K562 (cell line): Measurements from ENCODE around the gene KRTAP1-4. TPM values are rescaled to one million over a fixed set of nuclear protein-coding genes. Genes with fewer than 3 reads are reported as not detected.
"Not testable (repeated sequence)": the region's sequence is repeated elsewhere in the genome, so short reads cannot be mapped to it uniquely, and the experiment has no call there.

Source experiments
- ATAC-seq: fragments of 200-7000 bp; cut with Tn5 transposase; 3 replicates; pipeline ENCODE4 v1.9.1; 2020; ENCODE audit warnings: moderate library complexity
- BruUV-seq: library from RNA; stranded (reverse); fragments of 400-500 nt; replicated peaks from 2 replicates; lab custom pipeline; 2021; lab: Mats Ljungman, UMichigan
- CTCF ChIA-PET: fragments of 300-600 bp; formaldehyde crosslinking; extraction: SDS; loops from one replicate; lab custom pipeline; 2021; ENCODE audit warnings: low intra/inter-chr PET ratio; lab: Yijun Ruan, JAX
- POLR2A ChIA-PET: fragments of 300-600, 350-650 bp; sonication (Branson Sonifier 250); formaldehyde crosslinking; extraction: SDS; loops from one replicate; lab custom pipeline; 2021; ENCODE audit warnings: antibody characterized with exemption, inconsistent platforms; lab: Yijun Ruan, JAX
- DNase-seq, 4 experiments: peaks; one replicate each; pipeline versions ENCODE4 v3.0.0 to v3.0.0-alpha.2; 2011 to 2018; ENCODE audit warnings: low spot score in 3 of 4, mixed read lengths in 3 of 4; ENCODE audit errors: extremely low read depth in 1 of 4
- FAIRE-seq: peaks from 2 replicates; lab custom pipeline; 2011; peaks lifted over from hg19 to GRCh38; lab: Jason Lieb, UNC
- H2AFZ ChIP-seq: 2 replicates; pipeline ENCODE4 v1.6.0; 2011; ENCODE audit warnings: low read depth, low read length, control low read depth, inconsistent platforms
- H3K27ac ChIP-seq: fragments of 200-600 bp; 3 replicates; pipeline ENCODE4 v1.8.0; 2011; ENCODE audit warnings: low read depth, mild to moderate bottlenecking, control low read depth, inconsistent platforms, low read length, moderate library complexity, mixed read lengths; ENCODE audit errors: extremely low read depth
- H3K27me3 ChIP-seq, 2 experiments: fragments of 300-600 bp in 1 of 2; 2 replicates in 1 of 2; 3 replicates in 1 of 2; pipeline versions ENCODE4 v1.6.0 to v1.8.0; 2011; ENCODE audit warnings: inconsistent platforms in 2 of 2, low read length in 2 of 2, mild to moderate bottlenecking in 1 of 2, mixed read lengths in 1 of 2, moderate library complexity in 1 of 2; ENCODE audit not compliant: control insufficient read depth in 2 of 2, insufficient read depth in 2 of 2
- H3K36me3 ChIP-seq: fragments of 300-600 bp; 3 replicates; pipeline ENCODE4 v1.8.0; 2011; ENCODE audit warnings: mild to moderate bottlenecking, low read length, inconsistent platforms; ENCODE audit not compliant: control insufficient read depth, insufficient read depth
- H3K4me1 ChIP-seq, 2 experiments: fragments of 200-600 bp in 1 of 2; replicated peaks in 1 of 2; 2 replicates in 1 of 2; 3 replicates in 1 of 2; pipeline versions ENCODE4 v1.5.1 to v1.8.0; 2011; ENCODE audit warnings: inconsistent platforms in 2 of 2, low read length in 2 of 2, mild to moderate bottlenecking in 1 of 2, mixed read lengths in 1 of 2, moderate library complexity in 1 of 2; ENCODE audit not compliant: control insufficient read depth in 2 of 2, insufficient read depth in 2 of 2
- H3K4me2 ChIP-seq: 2 replicates; pipeline ENCODE4 v1.6.1; 2011; ENCODE audit warnings: low read length, control low read depth, inconsistent platforms, mixed read lengths; ENCODE audit not compliant: insufficient read depth
- H3K4me3 ChIP-seq: fragments of 200-600 bp; sonication (generic), shearing (Covaris generic); 2 replicates; pipeline ENCODE4 v1.5.1; 2016; ENCODE audit warnings: control low read depth, inconsistent platforms
- H3K79me2 ChIP-seq: fragments of 200-600 bp; 3 replicates; pipeline ENCODE4 v1.8.0; 2011; ENCODE audit warnings: low read length, inconsistent platforms; ENCODE audit not compliant: control insufficient read depth, insufficient read depth
- H3K9ac ChIP-seq, 2 experiments: 2 replicates each; pipeline versions ENCODE4 v1.6.0 to v1.6.1; 2011; ENCODE audit warnings: low read depth in 2 of 2, low read length in 2 of 2, control low read depth in 1 of 2, inconsistent platforms in 1 of 2, mild to moderate bottlenecking in 1 of 2, mixed read lengths in 1 of 2; ENCODE audit not compliant: insufficient read depth in 1 of 2
- H3K9me1 ChIP-seq: one replicate; pipeline ENCODE4 v1.6.0; 2011; ENCODE audit warnings: inconsistent platforms, mild to moderate bottlenecking, low read length, moderate library complexity; ENCODE audit not compliant: control insufficient read depth, insufficient read depth
- H3K9me3 ChIP-seq: replicated peaks from 2 replicates; pipeline ENCODE4 v1.5.1; 2011; ENCODE audit warnings: low read depth, low read length, inconsistent platforms; ENCODE audit not compliant: control insufficient read depth, insufficient read depth
- H4K20me1 ChIP-seq: replicated peaks from 2 replicates; pipeline ENCODE4 v1.6.1; 2011; ENCODE audit warnings: low read length, inconsistent platforms, mixed read lengths; ENCODE audit not compliant: control insufficient read depth, insufficient read depth
- MECOM ChIP-seq: fragments of 250-450 bp; sonication (Bioruptor Pico); IDR thresholded peaks from 2 replicates; pipeline ENCODE4 v1.8.0; 2022; ENCODE audit warnings: inconsistent platforms
- MYNN ChIP-seq, 2 experiments: sonication (generic); formaldehyde crosslinking in 1 of 2; IDR thresholded peaks; 2 replicates each; pipeline versions ENCODE4 v1.5.0 to v1.6.1; 2016 to 2020; ENCODE audit warnings: antibody characterized with exemption in 1 of 2, missing genetic modification reagents in 1 of 2
- WGBS: fragments of 100-300 bp; shearing (Covaris generic); methylation state at CpG from one replicate; pipeline ENCODE4 v1.1.6; 2016; ENCODE audit warnings: low coverage, mixed read lengths; ENCODE audit not compliant: insufficient coverage; ENCODE audit errors: missing lambda C conversion rate; 5-methylcytosine and 5-hydroxymethylcytosine counted together
- in situ Hi-C: fragments of 300-500 bp; cut with MboI; formaldehyde crosslinking; loops from 4 replicates; pipeline ENCODE4 v1.15.0; 2018; ENCODE audit warnings: inconsistent platforms, mixed read lengths
- intact Hi-C: fragments of 100-400 bp; cut with micrococcal nuclease; formaldehyde crosslinking; loops from 2 replicates; pipeline ENCODE4 v1.14.2; 2022
- polyA plus RNA-seq, 8 experiments: library from polyadenylated mRNA; depleted of rRNA in 4 of 8; stranded (reverse) in 5 of 8; unstranded in 3 of 8; fragments of >200 nt; fragmentation: Nextera tagmentation in 2 of 8; fragmentation: Illumina TruSeq in 1 of 8; extraction: Ambion mirVana in 2 of 8; extraction: Trizol in 1 of 8; gene quantifications; 2 replicates each; pipeline versions ENCODE4 v1.2.1 to v1.2.3, GENCODE V29; 2011 to 2014; ENCODE audit warnings: inconsistent platforms in 1 of 8, missing spikeins in 1 of 8
- total RNA-seq, 7 experiments: library from RNA; depleted of rRNA in 6 of 7; stranded (reverse); fragments of >200 nt in 6 of 7; fragmentation: Illumina TruSeq in 2 of 7; extraction: Trizol in 2 of 7; gene quantifications; 2 replicates each; pipeline versions ENCODE4 v1.2.1 to v1.2.3, GENCODE V29; 2011 to 2021; ENCODE audit warnings: low replicate concordance in 1 of 7
- TF ChIP-seq, protein P1 (sequence below): fragments of 450-650 bp; IDR thresholded peaks from 2 replicates; pipeline ENCODE4 v1.6.1; 2016; ENCODE audit warnings: low read depth

The KRTAP1-4 gene
- total and polyA plus RNA-seq, 9 of the 15 experiments (the other 6 are each of a cell fraction or from before 2014, with no cell fraction given): not detected

DNA sequence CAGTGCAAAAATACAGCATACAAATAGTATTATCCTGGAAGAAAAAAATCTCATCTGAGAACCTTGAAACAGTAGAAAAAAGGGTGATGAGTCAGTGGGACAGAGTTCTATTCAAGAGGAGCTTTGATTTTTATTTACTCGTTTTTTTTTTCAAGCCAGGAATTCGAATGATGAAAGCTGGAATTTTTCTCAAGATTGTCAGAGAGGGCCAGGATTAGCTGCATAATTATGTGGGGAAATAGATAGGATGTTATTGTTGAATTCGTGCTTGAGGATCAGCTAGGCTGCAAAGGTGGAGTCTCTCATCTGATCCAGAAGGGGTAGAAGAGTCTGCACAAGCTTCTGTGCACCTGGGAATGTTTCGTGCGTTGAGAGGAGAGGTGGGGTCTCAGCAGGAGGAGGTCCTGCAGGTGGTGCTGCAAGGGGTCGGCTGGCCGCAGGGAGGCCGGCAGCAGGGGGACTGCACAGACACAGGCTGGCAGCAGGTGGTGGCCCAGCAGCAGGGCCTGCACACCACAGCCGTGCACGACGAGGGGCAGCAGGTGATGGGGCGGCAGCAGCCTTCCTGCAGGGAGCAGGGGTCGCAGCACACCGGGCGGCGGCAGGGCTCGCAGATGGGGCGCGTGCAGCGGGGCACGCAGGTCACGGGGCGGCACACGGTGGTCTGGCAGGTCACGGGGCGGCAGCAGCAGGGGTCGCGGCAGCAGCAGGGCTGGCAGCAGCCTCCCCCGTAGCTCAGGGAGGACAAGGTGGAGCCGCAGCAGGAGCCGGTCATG is 29.5 kb upstream of the KRTAP1-4 start:
- ChIA-PET POLR2A (interaction anchor here (0.9 to 1.3 kb wide), 2 partner anchors 30 to 240 kb away, joined by 3 to 4 read pairs; no protein-coding TSS in a partner anchor), CTCF (interaction anchor here (0.7 kb wide), 1 partner anchor 206 kb away, joined by 3 read pairs; no protein-coding TSS in a partner anchor)
- not testable (repeated sequence) for ATAC-seq

DNA sequence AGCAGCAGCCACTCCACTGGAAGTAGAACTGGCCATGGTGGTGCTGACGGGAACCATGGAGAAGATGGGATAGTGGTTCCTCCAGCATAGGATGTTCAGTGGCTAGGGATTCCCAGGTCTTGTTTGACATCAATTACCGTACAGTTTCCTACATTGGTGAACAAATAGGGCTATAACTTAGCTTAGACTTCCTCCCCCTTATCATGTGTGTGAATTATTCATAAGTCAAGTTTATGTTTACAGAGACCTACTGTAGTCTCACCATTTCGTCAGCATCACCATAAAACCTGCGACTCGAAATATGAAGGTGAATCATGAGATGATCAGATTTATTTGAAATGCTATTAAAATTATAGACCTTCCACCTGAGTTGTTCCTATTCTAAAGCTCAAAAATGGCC is 28.7 kb upstream of the KRTAP1-4 start:
- H3K9me3 ChIP-seq: no peaks in the 10 kb centered on the region
- POLR2A ChIA-PET: interaction anchor here (0.9 to 1.3 kb wide), 2 partner anchors 29 to 239 kb away, joined by 3 to 4 read pairs; no protein-coding TSS in a partner anchor
- H3K4me3 ChIP-seq: no peak overlapping the region
- intact Hi-C loops: no loop called here
- TF ChIP-seq, protein P1, sequence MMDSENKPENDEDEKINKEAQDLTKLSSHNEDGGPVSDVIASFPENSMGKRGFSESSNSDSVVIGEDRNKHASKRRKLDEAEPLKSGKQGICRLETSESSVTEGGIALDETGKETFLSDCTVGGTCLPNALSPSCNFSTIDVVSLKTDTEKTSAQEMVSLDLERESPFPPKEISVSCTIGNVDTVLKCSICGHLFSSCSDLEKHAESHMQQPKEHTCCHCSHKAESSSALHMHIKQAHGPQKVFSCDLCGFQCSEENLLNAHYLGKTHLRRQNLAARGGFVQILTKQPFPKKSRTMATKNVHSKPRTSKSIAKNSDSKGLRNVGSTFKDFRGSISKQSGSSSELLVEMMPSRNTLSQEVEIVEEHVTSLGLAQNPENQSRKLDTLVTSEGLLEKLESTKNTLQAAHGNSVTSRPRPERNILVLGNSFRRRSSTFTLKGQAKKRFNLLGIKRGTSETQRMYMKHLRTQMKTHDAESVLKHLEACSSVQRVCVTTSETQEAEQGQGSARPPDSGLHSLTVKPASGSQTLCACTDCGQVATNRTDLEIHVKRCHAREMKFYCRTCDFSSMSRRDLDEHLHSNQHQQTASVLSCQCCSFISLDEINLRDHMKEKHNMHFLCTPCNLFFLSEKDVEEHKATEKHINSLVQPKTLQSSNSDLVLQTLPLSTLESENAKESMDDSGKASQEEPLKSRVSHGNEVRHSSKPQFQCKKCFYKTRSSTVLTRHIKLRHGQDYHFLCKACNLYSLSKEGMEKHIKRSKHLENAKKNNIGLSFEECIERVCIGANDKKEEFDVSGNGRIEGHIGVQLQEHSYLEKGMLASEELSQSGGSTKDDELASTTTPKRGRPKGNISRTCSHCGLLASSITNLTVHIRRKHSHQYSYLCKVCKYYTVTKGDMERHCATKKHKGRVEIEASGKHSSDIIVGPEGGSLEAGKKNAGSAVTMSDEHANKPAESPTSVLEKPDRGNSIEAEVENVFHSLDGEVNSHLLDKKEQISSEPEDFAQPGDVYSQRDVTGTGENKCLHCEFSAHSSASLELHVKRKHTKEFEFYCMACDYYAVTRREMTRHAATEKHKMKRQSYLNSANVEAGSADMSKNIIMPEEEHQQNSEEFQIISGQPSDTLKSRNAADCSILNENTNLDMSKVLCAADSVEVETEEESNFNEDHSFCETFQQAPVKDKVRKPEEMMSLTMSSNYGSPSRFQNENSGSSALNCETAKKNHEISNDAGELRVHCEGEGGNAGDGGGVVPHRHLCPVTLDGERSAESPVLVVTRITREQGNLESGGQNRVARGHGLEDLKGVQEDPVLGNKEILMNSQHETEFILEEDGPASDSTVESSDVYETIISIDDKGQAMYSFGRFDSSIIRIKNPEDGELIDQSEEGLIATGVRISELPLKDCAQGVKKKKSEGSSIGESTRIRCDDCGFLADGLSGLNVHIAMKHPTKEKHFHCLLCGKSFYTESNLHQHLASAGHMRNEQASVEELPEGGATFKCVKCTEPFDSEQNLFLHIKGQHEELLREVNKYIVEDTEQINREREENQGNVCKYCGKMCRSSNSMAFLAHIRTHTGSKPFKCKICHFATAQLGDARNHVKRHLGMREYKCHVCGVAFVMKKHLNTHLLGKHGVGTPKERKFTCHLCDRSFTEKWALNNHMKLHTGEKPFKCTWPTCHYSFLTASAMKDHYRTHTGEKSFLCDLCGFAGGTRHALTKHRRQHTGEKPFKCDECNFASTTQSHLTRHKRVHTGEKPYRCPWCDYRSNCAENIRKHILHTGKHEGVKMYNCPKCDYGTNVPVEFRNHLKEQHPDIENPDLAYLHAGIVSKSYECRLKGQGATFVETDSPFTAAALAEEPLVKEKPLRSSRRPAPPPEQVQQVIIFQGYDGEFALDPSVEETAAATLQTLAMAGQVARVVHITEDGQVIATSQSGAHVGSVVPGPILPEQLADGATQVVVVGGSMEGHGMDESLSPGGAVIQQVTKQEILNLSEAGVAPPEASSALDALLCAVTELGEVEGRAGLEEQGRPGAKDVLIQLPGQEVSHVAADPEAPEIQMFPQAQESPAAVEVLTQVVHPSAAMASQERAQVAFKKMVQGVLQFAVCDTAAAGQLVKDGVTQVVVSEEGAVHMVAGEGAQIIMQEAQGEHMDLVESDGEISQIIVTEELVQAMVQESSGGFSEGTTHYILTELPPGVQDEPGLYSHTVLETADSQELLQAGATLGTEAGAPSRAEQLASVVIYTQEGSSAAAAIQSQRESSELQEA: no peak
- TF ChIP-seq MYNN (IDR thresholded peaks at IDR 0.05) (no peak), MYNN (CRISPR knock-in tag; IDR thresholded peaks at IDR 0.05) (no peak), MECOM (CRISPR knock-in tag) (no peak)
- TF ChIP-seq, all 486 proteins: peak for 0
- WGBS: 1% methylated on average over 5 of the region's 5 CpGs
- Histone ChIP-seq H4K20me1 (no peaks in the 10 kb centered on the region; the same call in 1 of the 2 replicates), H3K79me2 (no peaks in the 10 kb centered on the region), H3K36me3 (no peaks in the 10 kb centered on the region), H2AFZ (no peak overlapping the region), H3K27me3 (peaks cover 4 to 5% of the 10 kb centered on the region in 2 experiments; a peak in 4 of 5 replicates), H3K9ac (no peak overlapping the region), H3K4me2 (no peak overlapping the region), H3K9me1 (no peaks in the 10 kb centered on the region), H3K27ac (no peak overlapping the region), H3K4me1 (no peaks in the 10 kb centered on the region)
- no peak for FAIRE-seq
- no TSS peak for BruUV-seq
- ATAC-seq: no peak
- CTCF ChIA-PET: interaction anchor here (0.7 kb wide), 1 partner anchor 206 kb away, joined by 3 read pairs; no protein-coding TSS in a partner anchor
- DNase-seq: no peak
- in situ Hi-C loops: no loop called here

More for the DNA sequence above, 29.5 kb upstream of the KRTAP1-4 start:
- H3K36me3 ChIP-seq, H3K9me1 ChIP-seq, H3K4me2 ChIP-seq, in situ Hi-C loops, H3K79me2 ChIP-seq, FAIRE-seq, H3K27ac ChIP-seq, H3K9ac ChIP-seq, H3K9me3 ChIP-seq, H2AFZ ChIP-seq, BruUV-seq, DNase-seq, H3K4me1 ChIP-seq, H3K4me3 ChIP-seq, H3K27me3 ChIP-seq, intact Hi-C loops, H4K20me1 ChIP-seq: not testable (repeated sequence)
- 1% methylated on average over 9 of the region's 31 CpGs for WGBS
